ENCODE results near the gene TOP2A.

- TF ChIP-seq POLR2A (IDR thresholded peaks at IDR 0.05; ENCODE audit: low read depth, low read length) (no peak), TAF1 (IDR thresholded peaks at IDR 0.05; ENCODE audit: borderline replicate concordance, low read depth, low read length) (no peak)
Observed at GRCh38 chr17:40361063-40361924, 56.4 kb downstream of the TOP2A start.

Measured in GM12892 (cell line).